GM12872 (cell line): ENCODE data around the gene KCNK17.
A peak's percentile ranks its signal among the peaks of the same experiment; 100 is the strongest.

Experiments used
- CTCF ChIP-seq: IDR thresholded peaks from 3 replicates; pipeline ENCODE4 v1.5.1; 2011; ENCODE audit warnings: low read depth, mild to moderate bottlenecking, low read length, moderate library complexity; ENCODE audit not compliant: insufficient read depth

Gene KCNK17

GRCh38 chr6:39314273-39314795 is at the start of gene KCNK17:
Gene KCNK17, minus strand, starts transcription at chr6:39314419. Its CDS starts 99 bp downstream, at chr6:39314320.
- TF ChIP-seq CTCF = no peak

- no peak for TF ChIP-seq CTCF
These were observed 49.1 kb upstream of the KCNK17 start for GRCh38 chr6:39363280-39363679.

GRCh38 chr6:39362487-39362865 is 48.3 kb upstream of the KCNK17 start:
- peak; percentile 61 for TF ChIP-seq CTCF

- peak; percentile 97 for TF ChIP-seq CTCF
These were observed 47.7 kb upstream of the KCNK17 start for GRCh38 chr6:39361657-39362486.

- TF ChIP-seq CTCF = no peak
These were observed 46.2 kb upstream of the KCNK17 start for GRCh38 chr6:39360378-39360777.

GRCh38 chr6:39357998-39358686 is 43.9 kb upstream of the KCNK17 start:
- no peak for TF ChIP-seq CTCF

GRCh38 chr6:39353698-39354315 is 39.6 kb upstream of the KCNK17 start:
- TF ChIP-seq CTCF = no peak
